HEK293T (cell line): ENCODE data around the gene MATN1.

Source experiments
- CTCF ChIA-PET: fragments of 350-600 bp; formaldehyde crosslinking; extraction: SDS; loops from one replicate; lab custom pipeline; 2021; ENCODE audit warnings: antibody characterized with exemption, inconsistent platforms; lab: Yijun Ruan, JAX
- POLR2A ChIA-PET: fragments of 350-600 bp; formaldehyde crosslinking; extraction: SDS; loops from one replicate; lab custom pipeline; 2020; ENCODE audit warnings: antibody characterized with exemption, inconsistent platforms; lab: Yijun Ruan, JAX
- DNase-seq: peaks from one replicate; pipeline ENCODE4 v3.0.0; 2012; ENCODE audit warnings: mixed read lengths; ENCODE audit errors: extremely low spot score
- ARNT ChIP-seq: fragments of 450-650 bp; IDR thresholded peaks from 2 replicates; pipeline ENCODE4 v1.6.1; 2017; ENCODE audit warnings: mild to moderate bottlenecking
- BHLHE40 ChIP-seq: fragments of 450-650 bp; IDR thresholded peaks from 2 replicates; pipeline ENCODE4 v1.6.1; 2016; ENCODE audit warnings: mild to moderate bottlenecking, moderate library complexity, borderline replicate concordance
- CTBP1 ChIP-seq: fragments of 450-650 bp; IDR thresholded peaks from 2 replicates; pipeline ENCODE4 v1.6.1; 2016; ENCODE audit warnings: borderline replicate concordance
- ELF4 ChIP-seq: fragments of 450-650 bp; IDR thresholded peaks from 2 replicates; pipeline ENCODE4 v1.6.1; 2017; ENCODE audit warnings: antibody characterized with exemption
- FOXA1 ChIP-seq: fragments of 450-650 bp; IDR thresholded peaks from 2 replicates; pipeline ENCODE4 v1.6.1; 2016; ENCODE audit warnings: mild to moderate bottlenecking
- FOXK2 ChIP-seq: fragments of 450-650 bp; IDR thresholded peaks from 2 replicates; pipeline ENCODE4 v1.6.1; 2016; ENCODE audit warnings: mild to moderate bottlenecking
- FOXM1 ChIP-seq: fragments of 450-650 bp; IDR thresholded peaks from 2 replicates; pipeline ENCODE4 v1.6.1; 2017; ENCODE audit warnings: mild to moderate bottlenecking, borderline replicate concordance
- HDGF ChIP-seq: fragments of 450-650 bp; IDR thresholded peaks from 2 replicates; pipeline ENCODE4 v1.6.1; 2017; ENCODE audit warnings: antibody characterized with exemption, borderline replicate concordance
- L3MBTL2 ChIP-seq: fragments of 450-650 bp; conservative IDR thresholded peaks from 2 replicates; pipeline ENCODE4 v1.6.1; 2016; ENCODE audit warnings: mild to moderate bottlenecking
- LEF1 ChIP-seq: fragments of 450-650 bp; IDR thresholded peaks from 2 replicates; pipeline ENCODE4 v1.6.1; 2017; ENCODE audit warnings: mild to moderate bottlenecking, borderline replicate concordance
- NFRKB ChIP-seq: fragments of 450-650 bp; IDR thresholded peaks from 2 replicates; pipeline ENCODE4 v1.6.1; 2016; ENCODE audit warnings: mild to moderate bottlenecking, moderate library complexity
- SP1 ChIP-seq: fragments of 450-650 bp; IDR thresholded peaks from 2 replicates; pipeline ENCODE4 v1.6.1; 2017
- SUZ12 ChIP-seq: fragments of 450-650 bp; IDR thresholded peaks from 2 replicates; pipeline ENCODE4 v1.6.1; 2016; ENCODE audit warnings: mild to moderate bottlenecking
- TARDBP ChIP-seq: fragments of 450-650 bp; IDR thresholded peaks from 2 replicates; pipeline ENCODE4 v1.6.1; 2016
- ZNF384 ChIP-seq: fragments of 450-650 bp; IDR thresholded peaks from 2 replicates; pipeline ENCODE4 v1.6.1; 2016
- TF ChIP-seq, protein P1 (sequence below): fragments of 450-650 bp; IDR thresholded peaks from 2 replicates; pipeline ENCODE4 v1.6.1; 2016

MATN1 gene

DNA sequence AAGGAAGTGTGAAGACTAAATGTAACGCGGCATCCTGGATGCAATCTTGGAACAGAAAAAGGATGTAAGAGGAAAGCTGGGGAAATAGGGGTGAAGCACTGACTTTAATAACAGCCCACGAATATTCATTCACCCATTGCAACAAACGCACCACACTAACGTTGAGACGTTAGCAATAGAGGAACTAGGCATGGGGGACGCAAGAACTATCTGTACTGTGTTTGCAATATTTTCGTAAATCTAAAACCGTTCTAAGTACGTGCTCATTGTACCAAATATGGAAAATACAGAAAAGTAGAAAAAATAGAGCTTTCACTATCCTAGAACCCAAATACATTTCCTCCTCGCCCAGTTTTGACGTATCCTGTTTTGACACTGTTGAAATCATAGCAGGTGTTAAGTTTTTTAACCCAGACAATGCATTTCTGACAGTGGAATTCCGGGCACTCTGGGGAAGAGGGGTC lies 30.3 kb upstream of the MATN1 start:
- no peak for DNase-seq

DNA sequence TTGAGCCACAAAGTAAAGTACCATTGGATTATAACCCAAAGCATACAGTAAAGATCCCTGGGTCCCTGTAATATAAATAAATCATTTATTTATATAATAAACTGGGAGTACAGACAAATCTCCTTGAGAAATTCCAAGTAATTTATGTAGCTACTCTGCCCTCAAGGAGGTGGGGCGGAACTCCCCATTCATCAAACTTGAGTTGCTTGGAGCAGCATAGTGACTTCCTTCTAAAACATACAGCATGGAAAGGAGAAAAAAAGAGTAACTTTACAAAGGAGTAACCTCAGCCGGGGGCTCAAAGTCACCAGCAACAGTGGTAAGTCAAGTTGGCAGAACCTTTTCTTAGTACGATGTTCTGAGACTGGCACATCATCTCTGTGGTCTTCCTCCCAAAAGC lies 29.7 kb upstream of the MATN1 start:
- POLR2A ChIA-PET = no interaction called here
- no peak for DNase-seq
- TF ChIP-seq TARDBP (no peak), SUZ12 (no peak), LEF1 (no peak), FOXA1 (no peak), CTBP1 (no peak), ARNT (no peak), HDGF (no peak), ELF4 (no peak), BHLHE40 (no peak), FOXK2 (no peak), NFRKB (no peak)
- TF ChIP-seq, protein P1, sequence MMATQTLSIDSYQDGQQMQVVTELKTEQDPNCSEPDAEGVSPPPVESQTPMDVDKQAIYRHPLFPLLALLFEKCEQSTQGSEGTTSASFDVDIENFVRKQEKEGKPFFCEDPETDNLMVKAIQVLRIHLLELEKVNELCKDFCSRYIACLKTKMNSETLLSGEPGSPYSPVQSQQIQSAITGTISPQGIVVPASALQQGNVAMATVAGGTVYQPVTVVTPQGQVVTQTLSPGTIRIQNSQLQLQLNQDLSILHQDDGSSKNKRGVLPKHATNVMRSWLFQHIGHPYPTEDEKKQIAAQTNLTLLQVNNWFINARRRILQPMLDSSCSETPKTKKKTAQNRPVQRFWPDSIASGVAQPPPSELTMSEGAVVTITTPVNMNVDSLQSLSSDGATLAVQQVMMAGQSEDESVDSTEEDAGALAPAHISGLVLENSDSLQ = no peak
- CTCF ChIA-PET = no interaction called here

More for the DNA sequence above, 30.3 kb upstream of the MATN1 start:
- ChIA-PET CTCF (no interaction called here), POLR2A (no interaction called here)
- no peak for TF ChIP-seq TARDBP
- TF ChIP-seq CTBP1 = no peak
- TF ChIP-seq, protein P1 = no peak
- no peak for TF ChIP-seq ARNT
- TF ChIP-seq FOXA1 = no peak

DNA sequence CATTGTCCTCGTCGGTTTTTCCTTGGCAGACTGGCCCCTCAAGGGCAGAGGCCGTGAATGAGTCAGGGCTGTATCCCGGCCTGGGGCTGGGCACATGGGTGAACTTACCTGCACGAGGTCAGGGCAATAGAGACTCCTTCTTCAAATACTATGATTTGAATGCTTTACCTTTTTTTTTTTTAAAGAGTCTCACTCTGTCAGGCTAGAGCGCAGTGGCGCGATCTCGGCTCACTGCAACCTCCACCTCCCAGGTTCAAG lies 29.2 kb upstream of the MATN1 start:
- CTCF ChIA-PET = interaction anchor here (1.1 kb wide), 1 partner anchor 167 kb away, joined by 3 read pairs; no protein-coding TSS in a partner anchor
- no peak for TF ChIP-seq SUZ12
- no peak for DNase-seq
- POLR2A ChIA-PET = no interaction called here

DNA sequence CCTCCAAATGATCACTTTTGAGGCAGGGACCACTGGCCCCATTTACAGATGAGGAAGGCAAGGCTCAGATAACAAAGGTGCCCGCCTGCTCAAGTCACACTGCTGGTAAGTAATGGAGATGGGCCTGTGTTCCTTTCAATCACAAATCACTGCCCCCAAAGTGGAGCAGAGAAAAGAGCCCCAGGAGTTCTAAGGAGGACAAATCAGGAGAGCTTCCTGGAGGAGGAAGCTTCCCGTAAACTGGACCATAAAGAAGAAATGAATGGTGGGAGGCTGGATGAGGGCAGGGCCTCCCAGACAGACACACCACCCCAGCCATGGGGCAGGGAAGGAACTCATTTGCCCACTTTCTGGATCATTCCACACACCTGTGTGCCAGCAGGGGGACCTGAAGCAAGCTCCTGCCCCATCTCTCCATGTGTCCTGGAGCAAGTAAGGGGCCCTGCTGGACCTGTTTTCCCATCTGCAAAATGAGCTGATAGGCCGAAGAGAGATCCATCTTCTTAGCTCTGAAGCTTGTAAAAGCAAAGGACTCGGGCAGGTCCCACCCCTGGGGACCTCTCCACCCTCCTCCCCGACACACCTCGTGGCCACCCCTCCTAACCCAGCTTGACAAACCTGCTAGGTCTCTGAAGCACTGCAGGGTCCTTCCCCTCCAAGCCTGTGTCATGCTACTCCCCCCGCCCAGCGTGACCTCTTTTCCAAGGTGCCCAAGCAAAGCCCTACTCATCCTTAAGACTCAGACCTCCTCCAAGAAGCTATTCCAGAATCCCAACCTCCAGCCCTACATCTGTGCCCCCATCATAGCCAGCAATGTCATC lies 28.7 kb upstream of the MATN1 start:
- no peak for TF ChIP-seq HDGF
- TF ChIP-seq NFRKB = no peak
- ChIA-PET CTCF (interaction anchor here (1.1 to 2.2 kb wide), 2 partner anchors 31 to 167 kb away, joined by 3 to 8 read pairs; no protein-coding TSS in a partner anchor), POLR2A (no interaction called here)
- DNase-seq = no peak

DNA sequence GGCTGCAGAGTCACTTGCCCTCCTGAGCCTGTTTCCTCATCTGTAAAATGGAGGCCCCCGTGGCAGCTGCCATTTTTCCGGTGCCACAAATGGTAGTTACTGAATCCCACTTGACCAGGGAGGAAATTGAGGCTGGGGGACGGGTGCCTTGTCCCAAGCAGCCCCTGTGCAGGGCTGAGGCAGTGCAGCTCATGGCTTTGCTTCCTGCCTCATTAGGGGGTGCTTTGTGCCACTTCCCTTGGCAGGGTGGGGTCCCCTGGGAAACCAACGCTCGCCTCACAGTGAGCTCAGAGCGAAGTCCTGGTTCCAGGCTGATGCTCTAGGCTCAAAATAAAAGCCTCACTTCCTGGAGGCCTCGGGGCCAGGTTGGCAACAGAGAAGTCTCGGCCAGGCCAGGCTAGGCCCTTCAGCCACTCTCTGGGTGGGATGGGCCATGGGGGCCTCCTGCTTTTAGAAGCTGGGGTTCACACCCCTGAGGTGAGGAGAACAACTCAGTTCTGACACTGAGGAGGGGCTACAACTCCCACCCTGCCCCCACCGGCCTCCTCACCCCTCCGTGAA lies 27.4 kb upstream of the MATN1 start:
- ChIA-PET CTCF (interaction anchor here (2.2 kb wide), 1 partner anchor 32 kb away, joined by 8 read pairs; no protein-coding TSS in a partner anchor), POLR2A (no interaction called here)

DNA sequence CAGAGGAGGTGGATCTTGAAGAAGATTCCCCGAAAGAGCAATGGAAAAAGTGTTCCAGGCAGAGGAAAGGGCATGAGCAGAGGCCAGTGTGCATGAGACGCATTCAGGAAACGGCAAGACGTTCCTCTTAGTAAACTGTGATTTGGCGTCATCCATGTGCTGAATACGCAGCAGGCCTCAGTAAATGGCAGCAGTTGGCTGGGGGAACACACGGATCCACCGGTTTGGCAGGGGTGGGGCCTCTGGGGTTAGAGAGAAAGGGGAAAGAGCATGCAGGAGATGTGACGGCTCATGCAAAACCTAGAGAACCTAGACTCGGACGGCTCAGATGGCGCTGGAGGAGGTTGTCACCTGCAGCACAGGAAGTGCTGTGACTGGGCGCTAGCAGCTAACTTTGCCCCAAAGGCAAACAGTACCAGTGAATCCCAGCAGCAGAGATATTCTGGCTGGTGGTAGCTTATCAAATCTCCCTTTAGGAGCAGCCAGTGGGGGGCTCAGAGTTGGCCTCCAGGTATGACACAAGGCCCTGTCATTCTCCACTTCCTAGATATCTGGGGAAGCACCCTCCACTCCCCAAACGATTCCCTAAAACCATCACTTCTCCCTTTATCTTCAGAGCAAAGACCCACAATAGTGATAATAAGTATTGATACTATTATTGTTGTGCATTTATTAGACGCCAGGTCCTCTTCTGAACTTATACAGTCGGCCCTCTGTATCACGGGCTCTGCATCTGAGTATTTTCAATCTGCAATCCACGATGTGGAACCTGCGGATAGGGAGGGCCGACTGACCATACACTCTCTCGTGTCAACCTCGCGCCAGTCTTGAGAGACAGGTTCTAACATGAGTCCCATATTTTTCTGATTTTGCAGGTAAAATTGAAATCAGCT lies 26.6 kb upstream of the MATN1 start:
- POLR2A ChIA-PET = no interaction called here
- TF ChIP-seq FOXA1 = no peak
- TF ChIP-seq FOXK2 = no peak
- TF ChIP-seq CTBP1 = no peak
- TF ChIP-seq SUZ12 = no peak
- no peak for TF ChIP-seq ELF4
- no peak for TF ChIP-seq L3MBTL2
- TF ChIP-seq ZNF384 = no peak
- TF ChIP-seq ARNT = no peak

More for the DNA sequence above, 27.4 kb upstream of the MATN1 start:
- TF ChIP-seq SP1 (no peak), ZNF384 (no peak), LEF1 (no peak), FOXK2 (no peak), L3MBTL2 (no peak), SUZ12 (no peak), TARDBP (no peak), ARNT (no peak)
- no peak for DNase-seq

DNA sequence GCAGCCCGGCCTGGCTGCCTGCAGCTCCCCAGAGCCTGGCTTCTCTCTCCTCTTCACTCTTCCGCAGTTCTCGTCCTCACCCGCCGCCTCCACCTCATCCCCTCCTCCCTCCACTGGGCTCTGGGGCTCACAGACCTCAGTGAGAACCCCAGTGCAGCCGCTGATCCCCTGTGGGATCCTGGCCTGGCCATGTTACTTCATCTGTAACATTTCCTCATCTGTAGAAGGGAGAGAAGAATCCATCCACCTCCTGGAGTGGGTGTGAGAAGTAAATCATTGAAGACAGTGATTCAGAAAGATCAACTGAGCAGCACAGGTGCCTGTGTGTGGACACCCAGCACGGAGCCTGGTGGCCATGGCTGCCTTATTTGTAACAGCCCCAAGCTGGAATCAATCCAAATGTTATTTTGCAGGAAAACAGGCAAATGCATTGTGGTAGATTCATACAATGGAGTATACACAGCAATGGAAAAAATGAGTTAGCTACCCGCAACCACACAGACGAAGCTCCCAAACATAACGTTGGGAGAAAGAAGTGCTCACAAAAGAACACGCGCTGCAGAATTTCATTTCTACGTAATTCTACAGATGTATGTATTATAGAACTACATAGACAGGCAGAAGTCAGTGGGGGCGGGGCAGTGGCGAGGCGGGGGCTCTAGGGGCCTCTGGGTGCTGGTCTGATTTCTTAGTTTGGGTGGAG lies 25.5 kb upstream of the MATN1 start:
- DNase-seq = no peak
- POLR2A ChIA-PET = no interaction called here
- no peak for TF ChIP-seq BHLHE40
- no peak for TF ChIP-seq FOXM1
- no peak for TF ChIP-seq LEF1
- no peak for TF ChIP-seq SUZ12
- TF ChIP-seq, protein P1 = no peak
- TF ChIP-seq NFRKB = no peak
- no peak for TF ChIP-seq FOXA1
- no peak for TF ChIP-seq ZNF384
- no peak for TF ChIP-seq ELF4
- no peak for TF ChIP-seq CTBP1
- TF ChIP-seq L3MBTL2 = no peak
- no peak for TF ChIP-seq TARDBP
- no peak for TF ChIP-seq FOXK2
- CTCF ChIA-PET = no interaction called here

More for the DNA sequence above, 26.6 kb upstream of the MATN1 start:
- DNase-seq = no peak
- CTCF ChIA-PET = interaction anchor here (2.2 kb wide), 1 partner anchor 33 kb away, joined by 8 read pairs; no protein-coding TSS in a partner anchor
